HuH-7 (cell line): ENCODE results near the gene EXOC5.
A peak's percentile ranks its signal among the peaks of the same experiment; 100 is the strongest.

Experiments used
- DNase-seq: peaks from one replicate; pipeline ENCODE4 v3.0.0; 2011; ENCODE audit warnings: low spot score

Gene EXOC5, protein sequence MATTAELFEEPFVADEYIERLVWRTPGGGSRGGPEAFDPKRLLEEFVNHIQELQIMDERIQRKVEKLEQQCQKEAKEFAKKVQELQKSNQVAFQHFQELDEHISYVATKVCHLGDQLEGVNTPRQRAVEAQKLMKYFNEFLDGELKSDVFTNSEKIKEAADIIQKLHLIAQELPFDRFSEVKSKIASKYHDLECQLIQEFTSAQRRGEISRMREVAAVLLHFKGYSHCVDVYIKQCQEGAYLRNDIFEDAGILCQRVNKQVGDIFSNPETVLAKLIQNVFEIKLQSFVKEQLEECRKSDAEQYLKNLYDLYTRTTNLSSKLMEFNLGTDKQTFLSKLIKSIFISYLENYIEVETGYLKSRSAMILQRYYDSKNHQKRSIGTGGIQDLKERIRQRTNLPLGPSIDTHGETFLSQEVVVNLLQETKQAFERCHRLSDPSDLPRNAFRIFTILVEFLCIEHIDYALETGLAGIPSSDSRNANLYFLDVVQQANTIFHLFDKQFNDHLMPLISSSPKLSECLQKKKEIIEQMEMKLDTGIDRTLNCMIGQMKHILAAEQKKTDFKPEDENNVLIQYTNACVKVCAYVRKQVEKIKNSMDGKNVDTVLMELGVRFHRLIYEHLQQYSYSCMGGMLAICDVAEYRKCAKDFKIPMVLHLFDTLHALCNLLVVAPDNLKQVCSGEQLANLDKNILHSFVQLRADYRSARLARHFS

DNA sequence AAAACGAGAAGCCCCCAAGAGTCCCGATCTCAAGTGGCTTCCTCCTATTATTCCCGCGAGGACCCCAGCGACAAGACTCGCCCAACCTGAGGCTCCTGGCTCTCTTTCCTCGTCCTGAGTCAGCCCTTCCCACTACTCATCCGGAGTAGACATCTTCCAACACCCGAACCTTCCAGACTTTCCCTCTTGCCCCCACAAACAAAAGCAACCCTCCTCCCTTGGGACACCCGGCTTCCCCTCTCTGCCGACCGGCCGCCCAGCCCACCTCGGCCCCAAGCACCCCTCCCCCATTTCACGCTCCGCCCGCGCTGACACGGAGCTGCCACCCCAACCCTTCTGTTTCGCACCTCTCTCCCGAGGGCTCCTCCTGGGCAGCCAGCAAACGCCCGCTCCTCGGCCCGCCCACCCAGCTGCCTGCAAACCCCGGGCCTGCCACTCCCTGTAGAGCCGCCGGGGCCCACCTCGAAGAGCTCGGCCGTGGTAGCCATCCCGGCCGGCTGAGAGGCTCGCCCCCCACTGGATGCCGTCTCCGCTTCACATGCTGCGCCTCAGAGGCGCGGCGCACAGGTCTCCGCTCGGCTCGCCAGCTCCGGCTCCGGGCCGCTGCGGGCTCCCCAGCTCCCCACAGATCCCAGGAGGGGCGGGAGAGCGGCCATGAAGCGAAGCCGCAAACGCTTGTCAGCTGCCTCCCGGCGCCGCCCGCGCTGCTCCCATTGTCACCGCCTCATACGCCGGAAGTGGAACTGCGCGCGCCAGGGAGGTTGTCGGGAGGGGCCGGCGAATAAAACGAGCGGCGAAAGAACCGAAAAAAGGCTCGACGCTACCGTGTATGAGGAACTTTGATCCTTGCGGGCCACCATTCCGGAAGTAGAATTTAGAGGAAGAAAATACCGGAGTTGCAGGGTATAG lies at the start of gene EXOC5, which contains the start of gene AP5M1:
Gene EXOC5, minus strand, starts transcription at position 745 of the 909 bp plus-strand sequence. Its CDS starts 257 bp downstream, at position 488.
Gene AP5M1, plus strand, starts transcription at position 811 of the 909 bp plus-strand sequence. CDS start 344 bp downstream, outside the sequence.
- peak; percentile 68 for DNase-seq

DNA sequence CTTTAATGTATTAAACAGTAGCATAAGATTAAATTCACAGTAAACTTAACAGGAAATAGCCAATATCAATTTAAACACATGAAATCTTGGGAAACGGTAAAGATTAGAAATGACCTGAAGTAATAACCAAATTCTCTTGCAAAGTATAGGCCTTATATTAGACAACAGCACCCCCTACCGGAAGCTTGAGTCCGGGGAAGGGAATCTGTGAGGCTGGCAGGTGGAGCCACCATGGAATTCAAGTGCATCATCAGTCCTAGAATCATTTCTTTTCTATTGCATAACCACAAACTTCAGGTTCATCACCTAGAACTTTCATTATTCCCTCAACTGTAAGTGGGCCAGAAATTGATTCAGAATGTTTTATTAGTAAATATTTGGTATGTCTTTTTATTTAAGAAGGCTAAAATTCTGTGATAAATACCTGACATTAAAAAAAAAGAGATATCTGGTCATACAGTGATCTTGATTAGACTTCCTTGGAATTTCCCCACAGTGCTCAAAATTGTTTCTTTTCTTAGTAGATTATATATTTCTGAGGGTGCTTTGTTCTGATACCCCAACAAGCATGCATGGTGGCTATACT lies 48.6 kb upstream of the EXOC5 start:
- peak; percentile 65 for DNase-seq

DNA sequence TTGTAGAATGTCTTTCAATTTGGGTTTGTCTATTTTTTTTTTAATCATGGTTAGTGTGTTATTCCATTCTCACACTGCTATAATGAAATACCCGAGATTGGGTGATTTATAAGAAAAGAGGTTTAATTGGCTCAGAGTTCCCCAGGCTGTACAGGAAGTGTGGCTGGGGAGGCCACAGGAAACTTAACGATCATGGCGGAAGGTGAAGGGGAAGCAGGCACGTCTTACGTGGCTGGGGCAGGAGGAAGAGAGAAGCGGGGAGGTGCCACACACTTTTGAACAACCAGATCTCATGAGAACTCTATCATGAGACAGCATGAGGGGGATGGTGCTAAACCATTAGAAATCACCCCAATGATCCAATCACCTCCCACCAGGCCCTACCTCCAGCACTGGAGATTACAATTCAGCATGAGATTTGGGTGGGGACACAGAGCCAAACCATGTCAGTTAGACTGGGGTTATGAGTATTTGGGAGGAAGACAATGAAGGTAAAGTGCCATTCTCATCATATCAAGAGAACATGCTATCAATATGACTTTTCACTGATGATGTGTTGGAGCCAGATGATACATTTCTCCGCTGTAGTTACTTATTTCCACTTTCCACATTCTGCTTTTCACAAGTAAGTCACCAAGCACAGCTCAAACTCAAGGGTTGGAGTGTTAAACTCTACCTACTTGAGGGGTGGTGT lies 45.8 kb upstream of the EXOC5 start:
- no peak for DNase-seq

DNA sequence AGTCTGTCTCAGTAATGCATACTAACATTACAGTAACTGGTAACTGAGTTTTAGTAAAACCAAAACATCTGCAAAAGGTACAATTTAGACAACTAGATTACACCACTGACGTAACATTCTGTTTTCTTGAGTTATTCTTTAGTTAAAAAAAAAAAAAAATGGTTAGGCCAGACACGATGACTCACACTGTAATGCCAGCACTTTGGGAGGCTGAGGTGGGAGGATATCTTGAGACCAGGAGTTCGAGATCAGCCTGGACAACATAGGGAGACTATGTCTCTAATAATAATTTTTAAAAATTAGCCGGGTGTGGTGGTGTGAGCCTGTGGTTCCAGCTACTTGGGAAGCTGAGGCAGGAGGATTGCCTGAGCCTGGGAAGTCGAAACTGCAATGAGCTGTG lies 34.2 kb upstream of the EXOC5 start:
- no peak for DNase-seq

DNA sequence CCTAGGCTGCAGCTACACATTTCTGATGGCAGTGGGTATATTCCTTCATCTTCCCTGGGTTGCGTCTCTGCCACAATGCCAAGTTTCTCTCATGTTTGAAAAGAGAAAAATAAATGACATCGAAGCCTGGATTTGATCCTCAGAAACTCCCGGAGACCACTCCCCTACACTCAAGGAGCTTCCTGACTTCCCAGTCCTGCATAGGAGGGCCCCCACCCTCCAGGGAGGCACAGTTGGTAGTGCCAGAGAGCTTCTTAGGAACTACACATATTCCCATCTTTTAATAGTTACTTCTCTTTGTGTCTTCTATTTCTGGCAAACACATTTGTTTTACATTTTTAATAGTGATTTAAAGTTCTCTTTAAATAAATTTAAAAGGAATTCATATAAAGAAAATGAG lies 30.8 kb upstream of the EXOC5 start:
- DNase-seq, result no peak

DNA sequence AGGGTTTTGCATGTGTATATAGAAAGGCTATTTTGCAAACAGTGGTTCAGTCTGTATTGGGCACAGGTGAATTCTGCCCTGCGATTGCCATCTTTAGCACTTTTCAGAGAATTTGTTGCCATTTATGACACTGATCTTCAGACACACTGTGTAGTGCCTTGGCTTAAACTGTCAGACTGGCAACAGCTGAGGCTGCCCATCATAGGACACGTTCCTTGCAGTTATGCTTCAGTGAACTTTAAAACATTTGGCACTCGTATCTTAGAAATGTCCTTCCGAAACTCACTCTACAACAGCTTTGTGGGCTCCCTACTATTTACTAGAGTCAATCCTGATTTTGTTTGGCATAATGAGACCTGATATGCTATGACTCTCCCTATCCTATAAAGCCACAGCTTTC lies 29.1 kb upstream of the EXOC5 start:
- DNase-seq, result no peak

DNA sequence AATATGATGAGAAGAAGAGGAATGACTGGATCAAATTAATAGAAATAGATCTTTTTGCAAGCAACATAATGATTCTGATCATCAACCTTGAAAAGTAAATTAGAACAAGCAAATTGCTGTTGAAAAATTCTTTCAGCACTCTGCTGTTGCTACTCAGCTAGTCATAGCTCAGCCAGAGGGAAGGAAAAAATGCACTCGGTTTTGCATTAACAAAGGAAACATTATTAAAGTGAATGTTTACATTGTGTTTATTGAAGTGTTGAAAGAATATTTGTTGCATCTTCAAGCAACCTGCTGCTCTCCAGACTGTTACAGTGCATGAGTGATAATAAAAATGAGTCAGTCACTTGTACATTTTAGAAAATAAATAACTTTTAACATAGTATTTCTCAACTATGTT lies 26.5 kb upstream of the EXOC5 start:
- no peak for DNase-seq

DNA sequence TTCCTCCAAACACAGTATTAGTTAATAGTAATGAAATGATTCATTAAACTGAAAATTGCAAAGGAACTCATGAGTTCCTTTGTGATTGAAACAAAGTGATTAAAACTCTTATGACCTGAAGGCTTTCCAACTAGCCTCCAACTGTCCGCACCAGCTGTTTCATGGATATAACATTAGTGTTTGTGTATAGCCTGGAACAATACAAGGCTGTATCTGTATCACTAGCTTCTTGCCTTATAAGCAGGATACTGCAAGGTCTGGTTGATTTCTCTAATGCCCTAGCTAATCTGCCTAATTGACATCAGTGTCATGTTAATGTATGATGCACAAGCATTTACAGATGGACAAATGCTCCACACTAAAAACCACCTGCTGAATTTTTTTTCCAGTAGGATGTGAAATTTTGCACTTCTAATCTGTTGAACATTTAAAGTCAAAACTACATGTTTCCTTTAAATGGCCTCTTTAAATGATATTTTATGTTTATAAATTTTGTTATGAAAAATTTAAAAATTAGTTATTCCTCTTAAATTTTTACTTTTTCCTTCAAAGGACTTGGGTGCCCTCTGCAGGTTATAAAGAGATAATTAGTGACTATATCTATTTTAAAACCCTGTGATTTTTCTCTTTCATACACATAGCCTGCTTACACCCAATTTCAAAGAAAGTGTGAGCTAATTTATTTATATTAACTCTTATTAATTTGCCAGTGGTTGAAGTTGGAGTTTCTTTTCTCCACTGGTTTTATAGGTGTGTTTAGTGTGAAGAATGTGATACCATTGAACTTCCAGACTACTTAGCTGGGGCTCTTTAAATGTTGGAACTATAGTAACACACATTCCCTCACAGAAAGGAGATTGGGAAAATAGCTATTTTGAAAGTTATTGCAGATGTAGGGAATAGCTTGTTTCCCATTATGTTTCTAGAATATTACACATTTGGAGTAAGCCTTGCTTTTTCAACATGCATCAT lies 25.4 kb upstream of the EXOC5 start:
- no peak for DNase-seq

DNA sequence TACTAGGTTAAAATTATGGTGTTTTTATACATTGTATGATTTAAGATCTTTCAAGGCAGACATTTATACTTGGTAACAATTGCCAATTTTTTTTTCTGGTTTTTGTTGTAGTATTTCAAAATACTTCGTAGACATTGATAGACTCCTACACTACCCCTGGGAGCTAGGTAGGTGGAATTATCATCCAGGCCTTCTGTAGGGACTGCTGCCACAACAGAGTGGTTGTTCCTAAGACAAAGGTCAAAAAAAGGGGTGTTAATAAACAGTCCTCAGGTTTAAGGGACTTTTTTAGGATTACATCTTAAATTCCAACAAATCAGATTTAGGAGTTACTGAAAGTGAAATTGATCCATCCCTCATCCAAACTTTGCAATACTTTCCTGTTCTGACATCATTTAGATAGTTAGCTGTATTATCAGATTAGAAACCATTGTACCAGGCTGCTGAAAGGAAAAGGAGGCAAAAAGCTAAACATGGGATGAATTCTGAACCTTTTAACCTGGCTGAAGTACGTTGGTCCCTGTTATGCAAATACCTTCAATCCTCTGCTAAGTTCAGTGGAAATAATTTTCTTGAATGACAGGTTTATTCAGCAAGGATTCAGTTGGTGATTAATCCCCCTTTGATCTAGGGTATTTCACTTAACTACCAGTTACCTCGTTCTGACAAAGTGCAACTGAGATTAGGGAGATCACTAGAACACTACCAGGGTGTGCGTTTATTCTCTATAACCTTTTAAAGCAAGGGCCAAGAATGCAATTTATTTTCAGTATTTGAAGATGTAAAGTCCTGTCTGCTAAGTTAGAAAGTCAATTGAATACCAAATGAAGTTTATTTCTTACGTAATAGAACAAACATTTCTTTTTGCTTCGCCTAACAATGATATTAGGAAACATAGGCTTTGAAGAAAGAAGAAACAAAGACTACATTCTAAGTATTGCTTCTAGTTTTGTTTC lies 23.3 kb upstream of the EXOC5 start:
- no peak for DNase-seq

DNA sequence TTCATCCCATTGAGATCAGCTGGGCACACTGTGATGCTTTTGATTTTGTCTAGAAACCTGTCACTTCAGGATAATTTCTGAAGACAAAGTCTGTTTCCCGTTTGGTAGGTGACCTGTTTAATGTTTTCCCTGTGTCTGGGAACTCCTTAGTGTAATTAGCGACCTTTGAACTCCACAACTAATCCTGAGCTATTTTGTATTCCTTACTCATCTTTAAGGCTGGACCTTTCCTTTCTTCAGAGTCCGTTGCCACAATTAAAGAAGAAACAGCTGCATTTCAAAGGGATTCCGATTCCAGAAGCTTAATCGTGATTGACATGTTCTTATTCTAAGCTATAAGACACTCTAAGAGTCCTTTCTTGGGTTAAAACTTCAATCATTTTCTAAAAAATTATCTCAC lies 22.0 kb upstream of the EXOC5 start:
- DNase-seq, result no peak

DNA sequence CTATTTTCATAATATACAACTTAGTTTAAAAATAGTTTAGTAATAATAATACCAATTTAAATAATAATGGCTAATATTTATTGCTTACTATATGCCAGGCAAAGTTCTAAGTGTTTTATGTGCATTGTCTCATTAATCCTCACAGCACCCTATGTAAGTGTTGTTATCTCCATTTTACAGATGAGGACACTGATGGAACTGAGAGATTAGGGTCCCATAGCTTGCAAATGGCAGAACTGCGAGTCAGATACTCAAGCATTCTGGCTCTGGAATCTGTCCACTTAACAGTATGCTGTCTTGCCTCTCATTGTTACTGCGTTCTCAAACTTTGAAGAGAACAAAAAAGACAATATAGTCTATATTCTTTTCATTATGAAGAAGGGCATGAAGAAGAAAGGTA lies 19.0 kb upstream of the EXOC5 start:
- no peak for DNase-seq

DNA sequence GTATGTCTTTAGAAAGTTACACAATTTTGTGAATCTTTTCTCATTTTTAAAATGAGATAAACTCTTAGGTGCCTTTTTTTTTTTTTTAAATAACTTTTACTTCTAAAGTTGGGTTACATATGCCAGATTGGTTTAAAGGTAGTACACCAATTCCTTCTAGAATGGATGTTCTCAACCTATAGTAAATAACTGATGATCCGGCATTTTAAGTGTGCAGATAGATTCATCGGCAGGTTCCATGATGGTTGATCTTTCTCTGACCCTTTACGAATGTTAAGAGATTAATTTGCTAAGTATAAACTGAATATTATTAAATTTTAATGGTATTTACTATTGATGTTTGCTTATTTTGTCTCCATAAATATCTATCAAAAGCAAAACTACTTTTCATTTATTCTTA lies 8.4 kb upstream of the EXOC5 start:
- DNase-seq, result no peak

DNA sequence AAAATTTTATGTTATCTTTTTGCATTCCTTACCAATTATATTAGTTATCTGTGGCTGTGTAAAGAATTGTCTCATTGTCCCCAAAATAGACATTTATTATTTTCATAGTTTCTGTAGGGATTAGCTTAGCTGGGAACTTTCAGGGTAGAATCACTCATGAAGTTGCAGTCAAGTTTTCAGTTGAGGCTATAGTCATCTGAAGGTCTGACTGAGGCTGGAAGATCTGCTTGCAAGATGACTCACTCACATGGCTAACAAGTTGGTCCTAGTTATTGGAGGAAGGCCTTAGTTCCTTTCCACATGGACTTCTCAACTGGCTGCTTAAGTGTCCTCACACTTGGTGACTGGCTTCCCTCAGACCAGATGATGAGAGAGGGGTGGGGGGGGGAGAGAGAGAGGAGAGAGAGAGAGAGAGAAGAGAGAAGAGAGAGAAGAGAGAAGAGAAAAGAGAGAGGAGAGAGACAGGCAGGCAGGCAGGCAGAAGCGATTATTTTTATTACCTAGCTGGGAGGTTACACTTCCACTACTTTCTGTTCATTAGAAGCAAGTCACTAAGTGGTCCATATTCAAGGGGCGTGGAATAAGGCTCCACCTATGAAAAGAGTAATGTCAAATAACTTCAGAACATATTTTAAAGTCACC lies 6.4 kb upstream of the EXOC5 start:
- DNase-seq, result no peak

DNA sequence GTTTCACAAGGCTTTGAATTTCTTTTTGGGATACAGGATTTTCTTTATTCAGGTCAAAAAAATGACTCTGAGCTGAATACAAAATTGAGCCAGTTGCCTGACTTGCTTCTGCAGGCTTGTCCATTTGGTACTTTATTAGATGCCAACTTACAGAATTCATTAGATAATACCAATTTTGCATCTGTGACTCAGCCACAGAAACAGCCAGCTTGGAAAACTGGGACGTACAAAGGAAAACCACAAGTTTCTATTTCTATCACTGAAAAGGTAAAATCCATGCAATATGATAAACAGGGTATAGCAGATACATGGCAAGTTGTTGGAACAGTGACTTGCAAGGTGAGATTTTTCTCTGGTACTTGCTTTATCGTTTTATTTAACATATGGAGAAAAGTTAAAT lies 5.8 kb upstream of the EXOC5 start:
- no peak for DNase-seq

DNA sequence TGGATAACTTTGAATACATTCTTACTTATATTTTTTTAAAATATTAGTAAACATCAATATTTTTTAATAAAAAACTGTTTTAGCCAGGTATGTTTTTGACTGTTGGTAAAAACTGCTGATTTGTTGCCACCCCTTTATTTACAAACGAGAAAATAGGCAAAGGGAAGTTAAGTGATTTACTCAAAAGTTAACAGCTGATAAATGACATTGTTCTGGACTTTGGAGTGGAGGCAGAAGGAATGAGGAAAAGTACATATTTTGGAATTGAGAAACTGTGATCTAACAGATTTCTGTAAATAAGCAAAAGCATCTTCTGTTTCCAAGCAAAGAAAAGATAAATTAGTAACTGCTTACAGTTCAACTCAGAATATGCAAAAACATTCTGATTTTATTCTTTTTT lies 4.5 kb upstream of the EXOC5 start:
- no peak for DNase-seq

DNA sequence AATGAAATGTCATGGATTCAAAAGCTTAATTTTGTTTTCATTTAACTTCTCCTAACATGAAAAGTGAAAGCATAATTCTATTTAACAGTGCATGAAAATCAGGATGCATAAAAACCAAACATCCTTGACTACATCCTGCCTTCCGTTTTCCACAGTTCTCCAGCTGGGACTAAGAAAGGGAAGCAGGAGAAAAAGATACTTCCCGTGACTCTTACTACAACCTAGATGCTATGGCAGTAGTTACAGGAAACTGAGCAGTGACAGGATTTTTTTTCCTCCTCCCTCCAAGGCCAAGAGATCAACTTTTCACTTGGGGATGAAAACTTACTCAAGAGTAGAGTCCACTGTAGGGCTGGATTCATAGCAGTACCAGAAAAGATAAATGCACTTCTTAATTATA lies 2.6 kb downstream of the EXOC5 start:
- no peak for DNase-seq

DNA sequence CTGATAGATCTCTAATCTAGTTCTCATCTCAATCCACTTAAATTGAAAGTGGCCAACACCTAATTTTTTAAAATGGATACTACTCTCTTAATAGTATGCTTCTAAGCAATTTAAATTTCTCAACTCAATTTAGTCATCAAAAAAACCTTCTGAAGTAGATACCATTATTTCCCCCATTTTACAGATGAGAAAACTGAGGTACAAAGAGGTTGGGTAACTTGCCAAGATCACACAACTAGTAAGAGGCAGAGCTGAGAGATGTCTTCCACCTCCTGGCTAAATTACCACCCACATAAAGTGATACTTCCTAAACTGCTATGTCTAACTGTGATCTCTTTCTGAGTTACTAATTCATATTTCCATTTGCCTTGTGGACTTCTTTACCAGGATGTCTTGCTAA lies 6.6 kb downstream of the EXOC5 start:
- no peak for DNase-seq

DNA sequence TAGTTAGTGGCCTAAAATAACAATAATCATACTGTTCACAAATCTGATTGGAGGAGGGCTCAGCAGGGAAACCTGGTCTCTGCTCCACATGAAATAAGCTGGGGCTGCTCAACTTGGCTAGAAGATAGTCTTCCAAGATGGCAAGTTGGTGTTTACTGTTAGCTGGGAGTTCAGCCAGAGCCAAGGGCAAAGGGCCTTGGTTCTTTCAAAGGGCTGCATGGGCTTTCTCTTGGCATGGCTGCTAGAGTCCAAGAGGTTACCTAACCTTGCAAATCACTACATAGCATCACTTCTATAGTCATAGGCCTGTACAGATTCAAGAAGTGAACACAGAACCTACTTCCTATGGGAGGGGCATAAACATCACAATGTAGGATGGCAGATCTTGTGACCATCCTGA lies 7.1 kb downstream of the EXOC5 start:
- DNase-seq, result no peak

DNA sequence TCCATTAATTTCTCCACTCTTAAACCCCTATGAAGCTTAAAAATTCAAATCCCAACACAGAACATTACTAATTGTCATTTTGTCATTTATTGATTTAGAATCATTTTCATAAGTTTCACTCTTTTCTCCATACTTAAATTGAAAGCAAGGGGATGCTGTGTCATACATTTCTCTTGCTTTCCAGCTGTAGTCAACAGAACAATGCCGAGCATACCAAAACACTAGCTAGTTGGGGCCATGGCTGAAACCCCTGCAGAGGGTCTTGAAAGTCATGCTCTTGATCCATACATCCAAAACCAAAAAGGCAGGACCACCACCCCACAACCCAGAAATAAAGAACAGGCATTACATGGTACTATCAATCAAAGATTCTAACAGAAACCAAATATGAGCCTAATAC lies 9.0 kb downstream of the EXOC5 start:
- no peak for DNase-seq
